Right lobe of liver (tissue), 6 donors: Measurements from ENCODE around the gene C2orf80. TPM values are rescaled to one million over a fixed set of nuclear protein-coding genes. Genes with fewer than 3 reads are reported as not detected.
"Not testable (repeated sequence)": the region's sequence is repeated elsewhere in the genome, so short reads cannot be mapped to it uniquely, and the experiment has no call there.

Source experiments
- ATAC-seq, 4 donors: fragments of 200-7000 bp; cut with Tn5 transposase; one replicate each; pipeline ENCODE4 v1.9.1; 2020; ENCODE audit warnings: mild to moderate bottlenecking in 4 of 4, moderate library complexity in 4 of 4
- DNase-seq, 3 donors: peaks; one replicate each; pipeline ENCODE4 v3.0.0-alpha.2; 2020
- H3K27ac ChIP-seq, 3 donors: fragments of 200-600 bp; one replicate each; pipeline ENCODE4 v1.8.0; 2022
- H3K27me3 ChIP-seq, 2 donors: fragments of 200-600 bp; one replicate each; pipeline ENCODE4 v1.8.0; 2022
- H3K36me3 ChIP-seq, 4 donors: fragments of 200-600 bp; sonication (generic) in 1 of 4; one replicate each; pipeline versions ENCODE4 v1.5.1 to v1.8.0; 2017 to 2022; ENCODE audit warnings: control low read depth in 1 of 4
- H3K4me1 ChIP-seq, 4 donors: fragments of 200-600 bp; sonication (generic) in 1 of 4; one replicate each; pipeline versions ENCODE4 v1.5.1 to v1.8.0; 2017 to 2022; ENCODE audit warnings: control low read depth in 1 of 4
- H3K4me3 ChIP-seq, 3 donors: fragments of 200-600 bp; one replicate each; pipeline ENCODE4 v1.8.0; 2022
- H3K9me3 ChIP-seq, 4 donors: fragments of 200-600 bp; sonication (generic) in 1 of 4; one replicate each; pipeline versions ENCODE4 v1.5.1 to v1.8.0; 2017 to 2022; ENCODE audit warnings: control low read depth in 1 of 4
- CTCF ChIP-seq, 4 donors: fragments of 200-600 bp in 3 of 4; fragments of 450-650 bp in 1 of 4; IDR thresholded peaks; one replicate each; pipeline versions ENCODE4 v1.5.1 to v1.8.0; 2016 to 2022; ENCODE audit warnings: antibody characterized with exemption in 4 of 4, mild to moderate bottlenecking in 2 of 4
- POLR2A ChIP-seq: fragments of 450-650 bp; IDR thresholded peaks from one replicate; pipeline ENCODE4 v1.6.1; 2017; ENCODE audit warnings: antibody characterized with exemption, mild to moderate bottlenecking
- whole genome bisulfite sequencing: methylation state at CpG from one replicate; pipeline ENCODE4 v1.1.6; 2018; ENCODE audit warnings: low coverage, low lambda C conversion rate; ENCODE audit not compliant: insufficient coverage; ENCODE audit errors: missing lambda C conversion rate; 5-methylcytosine and 5-hydroxymethylcytosine counted together
- intact Hi-C, 2 donors: fragments of 100-400 bp; cut with DNase I; formaldehyde crosslinking; loops; one replicate each; pipeline versions ENCODE4 v1.11.2 to v1.14.1; 2022
- total RNA-seq, 6 experiments: library from RNA; depleted of rRNA in 2 of 6; stranded (reverse); fragments of >200 nt in 2 of 6; fragmentation: NEBNext Ultra II Directional in 3 of 6; extraction: Animal tissue kit (Norgen Biotek cat#: 25700) in 3 of 6; gene quantifications; one replicate each; pipeline versions ENCODE4 v1.1.0 to v1.2.4, GENCODE V29; 2016 to 2023
- donor health status: DM: no; HTN: yes; CAD: no.
- donor health status: DM: no; HTN: no; CAD: no.
- donor health status: DM: no; HTN: no; CAD: no.
- donor health status: DM: no; HTN: yes; CAD: no.
- donor health status: DM: no; HTN: yes; CAD: no.

Gene C2orf80
- total RNA-seq, 6 experiments from 2014 or later = not detected

DNA sequence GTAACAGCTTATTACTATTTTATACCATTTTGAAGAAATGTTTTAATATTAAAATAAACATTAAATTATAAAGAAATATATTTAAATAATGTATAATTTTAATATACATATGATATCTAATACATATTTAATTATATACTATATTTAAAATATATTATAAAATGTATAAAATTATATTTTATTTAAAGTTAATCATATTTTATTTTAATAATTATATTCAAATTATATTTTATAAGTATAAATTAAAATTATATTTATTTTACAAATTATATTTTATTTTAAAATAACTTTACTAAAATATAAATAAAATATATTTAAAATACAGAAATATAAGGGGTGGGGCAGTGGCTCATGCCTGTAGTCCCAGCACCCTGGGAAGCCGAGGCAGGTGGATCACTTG is 67.6 kb downstream of the C2orf80 start:
- no peaks in the 10 kb centered on the region for H3K27me3 ChIP-seq
- intact Hi-C loops = no loop called here
- ATAC-seq (no peak), DNase-seq (no peak)
- H3K9me3 ChIP-seq = no peaks in the 10 kb centered on the region
- H3K36me3 ChIP-seq = no peaks in the 10 kb centered on the region
- no peak overlapping the region for H3K27ac ChIP-seq
- TF ChIP-seq CTCF (IDR thresholded peaks at IDR 0.05) (no peak), POLR2A (no peak)
- no peaks in the 10 kb centered on the region for H3K4me1 ChIP-seq
- 64% methylated on average over 1 of the region's 1 CpG for WGBS
- H3K4me3 ChIP-seq = no peak overlapping the region

- no peaks in the 10 kb centered on the region for H3K36me3 ChIP-seq
- no peaks in the 10 kb centered on the region for H3K9me3 ChIP-seq
- H3K4me3 ChIP-seq = no peak overlapping the region
- ATAC-seq (no peak), DNase-seq (no peak)
- no peak overlapping the region for H3K27ac ChIP-seq
- intact Hi-C loops = no loop called here
- TF ChIP-seq POLR2A (no peak), CTCF (IDR thresholded peaks at IDR 0.05) (no peak)
- no peaks in the 10 kb centered on the region for H3K27me3 ChIP-seq
- 100% methylated on average over 1 of the region's 3 CpGs for WGBS
- no peaks in the 10 kb centered on the region for H3K4me1 ChIP-seq
These were observed 70.9 kb downstream of the C2orf80 start for GRCh38 chr2:208118918-208119317.

DNA sequence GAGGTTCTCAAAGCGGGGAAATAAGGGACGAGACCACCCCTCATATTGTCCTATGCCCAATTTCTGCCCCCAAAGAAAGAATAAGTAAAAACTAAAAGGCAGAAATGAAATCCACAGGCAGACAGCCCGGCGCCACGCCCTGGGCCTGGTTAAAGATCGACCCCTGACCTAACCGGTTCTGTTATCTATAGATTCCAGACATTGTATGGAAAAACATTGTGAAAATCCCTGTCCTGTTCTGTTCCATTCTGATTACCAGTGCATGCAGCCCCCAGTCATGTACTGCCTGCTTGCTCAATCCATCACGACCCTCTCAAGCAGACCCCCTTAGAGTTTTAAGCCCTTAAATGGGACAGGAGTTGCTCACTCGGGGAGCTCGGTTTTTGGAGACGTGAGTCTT is 72.4 kb downstream of the C2orf80 start:
- H3K27ac ChIP-seq, H3K4me1 ChIP-seq, H3K9me3 ChIP-seq, ATAC-seq, DNase-seq, H3K36me3 ChIP-seq, H3K27me3 ChIP-seq, intact Hi-C loops, H3K4me3 ChIP-seq: not testable (repeated sequence)
- 85% methylated on average over 10 of the region's 11 CpGs for WGBS

Other genes with a start within 250 kb of the C2orf80 start
- gene PLEKHM3, start 164.5 kb downstream of the C2orf80 start, total RNA-seq = 10 to 100 TPM in 2 of 6 experiments, 1 to 10 TPM in 4; 4.4 to 13.4 (median 8.9) TPM
- not detected for gene CRYGD, start 65.5 kb downstream of the C2orf80 start, total RNA-seq
- gene CRYGC, start 60.2 kb downstream of the C2orf80 start, total RNA-seq = not detected
- not detected for gene CRYGB, start 43.9 kb downstream of the C2orf80 start, total RNA-seq
- gene CRYGA, start 26.4 kb downstream of the C2orf80 start, total RNA-seq = not detected
- 100 to 1,000 TPM; 147 to 682 (median 184) TPM for gene IDH1, start 65.0 kb upstream of the C2orf80 start, total RNA-seq
- gene PIKFYVE, start 76.2 kb upstream of the C2orf80 start, total RNA-seq = 10 to 100 TPM; 10.7 to 16.0 (median 13.2) TPM
- under 1 TPM in 3 of 6 experiments, not detected in 3; 0.07 to 0.19 (median 0.16) TPM for gene PTH2R, start 216.8 kb upstream of the C2orf80 start, total RNA-seq